CD14-positive monocyte (primary cell): ENCODE results near the gene RPS6KA2. TPM values are rescaled to one million over a fixed set of nuclear protein-coding genes. Genes with fewer than 3 reads are reported as not detected.

Experiments used
- DNase-seq, 3 donors: peaks; one replicate each; pipeline ENCODE4 v3.0.0-alpha.2; 2011 to 2022
- H2AFZ ChIP-seq: 2 replicates; pipeline ENCODE4 v1.6.0; 2012; ENCODE audit warnings: mild to moderate bottlenecking, low read depth, low read length, inconsistent platforms; ENCODE audit not compliant: insufficient read depth, poor library complexity, severe bottlenecking
- H3K27ac ChIP-seq, 2 donors: 1 replicate in 1 of 2; 2 replicates in 1 of 2; pipeline ENCODE4 v1.5.1; 2012 to 2013; ENCODE audit warnings: low read length in 2 of 2, control low read depth in 1 of 2, inconsistent platforms in 1 of 2, low read depth in 1 of 2, mild to moderate bottlenecking in 1 of 2
- H3K27me3 ChIP-seq, 2 donors: one replicate each; pipeline versions ENCODE4 v1.6.0 to v1.6.1; 2011 to 2013; ENCODE audit warnings: low read length in 2 of 2; ENCODE audit not compliant: control insufficient read depth in 2 of 2, insufficient read depth in 2 of 2
- H3K36me3 ChIP-seq, 2 donors: replicated peaks in 1 of 2; 1 replicate in 1 of 2; 2 replicates in 1 of 2; pipeline versions ENCODE4 v1.5.1 to v1.6.1; 2012 to 2013; ENCODE audit warnings: low read length in 2 of 2, control low read depth in 1 of 2, inconsistent platforms in 1 of 2, mild to moderate bottlenecking in 1 of 2; ENCODE audit not compliant: insufficient read depth in 2 of 2, control insufficient read depth in 1 of 2
- H3K4me1 ChIP-seq, 2 donors: 1 replicate in 1 of 2; 2 replicates in 1 of 2; pipeline versions ENCODE4 v1.5.1 to v1.6.1; 2012 to 2013; ENCODE audit warnings: low read length in 2 of 2, control low read depth in 1 of 2, inconsistent platforms in 1 of 2, mild to moderate bottlenecking in 1 of 2, moderate library complexity in 1 of 2; ENCODE audit not compliant: insufficient read depth in 2 of 2, control insufficient read depth in 1 of 2
- H3K4me2 ChIP-seq: replicated peaks from 2 replicates; pipeline ENCODE3; 2012; ENCODE audit warnings: low read length, moderate library complexity, mild to moderate bottlenecking; ENCODE audit not compliant: poor library complexity, severe bottlenecking; ENCODE audit errors: extremely low read depth
- H3K4me3 ChIP-seq, 3 experiments: fragments of 200-600 bp in 1 of 3; sonication (generic) in 1 of 3; replicated peaks in 1 of 3; 1 replicate in 2 of 3; 2 replicates in 1 of 3; pipeline ENCODE4 v1.5.1; 2011 to 2013; ENCODE audit warnings: low read length in 3 of 3, mild to moderate bottlenecking in 3 of 3, control low read depth in 2 of 3, low read depth in 2 of 3, inconsistent platforms in 1 of 3, moderate library complexity in 1 of 3
- H3K79me2 ChIP-seq: 2 replicates; pipeline ENCODE4 v1.6.0; 2012; ENCODE audit warnings: mild to moderate bottlenecking, control low read depth, inconsistent platforms, low read length, moderate library complexity; ENCODE audit not compliant: insufficient read depth
- H3K9ac ChIP-seq: 2 replicates; pipeline ENCODE4 v1.6.0; 2017; ENCODE audit warnings: low read length, mild to moderate bottlenecking; ENCODE audit not compliant: insufficient read depth, poor library complexity, severe bottlenecking
- H3K9me3 ChIP-seq, 2 donors: replicated peaks in 1 of 2; 1 replicate in 1 of 2; 2 replicates in 1 of 2; pipeline versions ENCODE4 v1.5.1 to v1.6.1; 2012 to 2013; ENCODE audit warnings: low read length in 2 of 2, control low read depth in 1 of 2; ENCODE audit not compliant: control insufficient read depth in 1 of 2, insufficient read depth in 1 of 2
- H4K20me1 ChIP-seq: 2 replicates; pipeline ENCODE4 v1.6.0; 2012; ENCODE audit warnings: mild to moderate bottlenecking, low read length, control low read depth, moderate library complexity; ENCODE audit not compliant: insufficient read depth
- H3K27ac Mint-ChIP-seq, 7 donors: one replicate each; pipeline ENCODE4 v1.8.0; 2020; ENCODE audit warnings: mild to moderate bottlenecking in 7 of 7, mixed read lengths in 7 of 7, moderate library complexity in 6 of 7, inconsistent platforms in 2 of 7
- H3K27me3 Mint-ChIP-seq, 3 donors: one replicate each; pipeline ENCODE4 v1.8.0; 2021 to 2022; ENCODE audit warnings: low read depth in 3 of 3, mild to moderate bottlenecking in 3 of 3, mixed read lengths in 3 of 3, moderate library complexity in 3 of 3, inconsistent platforms in 1 of 3
- H3K36me3 Mint-ChIP-seq, 2 donors: one replicate each; pipeline ENCODE4 v1.8.0; 2020; ENCODE audit warnings: mixed read lengths in 2 of 2, inconsistent platforms in 1 of 2, mild to moderate bottlenecking in 1 of 2
- H3K4me1 Mint-ChIP-seq: one replicate; pipeline ENCODE4 v1.8.0; 2020; ENCODE audit warnings: mild to moderate bottlenecking, mixed read lengths
- H3K4me3 Mint-ChIP-seq, 2 donors: one replicate each; pipeline ENCODE4 v1.8.0; 2020; ENCODE audit warnings: mild to moderate bottlenecking in 2 of 2, mixed read lengths in 2 of 2, moderate library complexity in 1 of 2
- H3K9me3 Mint-ChIP-seq, 7 donors: one replicate each; pipeline ENCODE4 v1.8.0; 2020 to 2022; ENCODE audit warnings: mixed read lengths in 7 of 7, mild to moderate bottlenecking in 6 of 7, moderate library complexity in 6 of 7, inconsistent platforms in 2 of 7
- CTCF ChIP-seq: fragments of 200-600 bp; IDR thresholded peaks from one replicate; pipeline ENCODE4 v1.8.0; 2022; ENCODE audit warnings: antibody characterized with exemption, mild to moderate bottlenecking
- WGBS: methylation state at CpG from one replicate; pipeline ENCODE4 v1.1.5; 2013; ENCODE audit warnings: missing lambda C conversion rate; ENCODE audit not compliant: insufficient coverage; 5-methylcytosine and 5-hydroxymethylcytosine counted together
- intact Hi-C, 2 donors: fragments of 100-400 bp; cut with micrococcal nuclease; formaldehyde crosslinking; loops; one replicate each; pipeline versions ENCODE4 v1.15.0 to v1.15.1; 2023
- polyA plus RNA-seq, 3 donors: library from polyadenylated mRNA; depleted of rRNA in 1 of 3; unstranded in 2 of 3; stranded (reverse) in 1 of 3; fragments of 300-500 nt in 2 of 3; fragments of >200 nt in 1 of 3; fragmentation: Illumina TruSeq in 2 of 3; gene quantifications; 1 replicate in 2 of 3; 2 replicates in 1 of 3; pipeline ENCODE4 v1.2.3, GENCODE V29; 2012 to 2021

RPS6KA2 gene
- polyA plus RNA-seq, 3 donors: 1.4 to 3.1 (median 1.9) TPM

GRCh38 chr6:166569206-166569605 lies 57.8 kb downstream of the RPS6KA2 start:
- Histone ChIP-seq H3K79me2 (no peaks in the 10 kb centered on the region), H3K27ac (no peak overlapping the region), H3K4me1 (no peaks in the 10 kb centered on the region), H3K27me3 (no peaks in the 10 kb centered on the region), H3K4me2 (no peak overlapping the region), H3K9ac (no peak overlapping the region), H3K4me3 (no peak overlapping the region), H2AFZ (no peak overlapping the region), H3K36me3 (no peaks in the 10 kb centered on the region), H3K9me3 (no peaks in the 10 kb centered on the region), H4K20me1 (no peaks in the 10 kb centered on the region)
- intact Hi-C loops: no loop called here
- DNase-seq: no peak
- Mint-ChIP-seq H3K4me1 (peaks cover 12% of the 10 kb centered on the region), H3K9me3 (no peaks in the 10 kb centered on the region), H3K4me3 (no peak overlapping the region), H3K27ac (no peak overlapping the region), H3K36me3 (no peaks in the 10 kb centered on the region), H3K27me3 (peaks cover 0 to 5% (median 2%) of the 10 kb centered on the region in 3 donors)
- TF ChIP-seq CTCF: no peak
- WGBS: 72% methylated on average over 3 of the region's 13 CpGs

DNA sequence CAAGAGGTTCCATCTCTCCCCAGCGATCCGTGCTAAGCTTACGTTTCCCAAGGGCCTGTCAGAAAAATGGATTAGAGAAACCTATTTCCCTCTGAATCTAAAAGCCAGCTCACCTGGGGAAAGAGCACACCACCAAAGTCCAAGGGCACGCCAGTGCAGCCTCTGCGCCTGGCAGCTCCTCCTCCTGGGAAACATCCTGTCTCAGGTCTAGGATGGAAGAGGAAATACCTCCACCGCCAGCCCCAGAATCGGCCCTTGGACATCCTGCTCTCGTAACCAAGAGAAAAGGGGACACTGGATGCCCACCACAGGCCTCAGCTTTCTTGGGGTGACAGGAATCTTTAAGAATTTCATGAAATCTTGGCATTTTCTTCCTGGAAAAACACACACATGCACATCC lies 59.2 kb downstream of the RPS6KA2 start:
- no peak for TF ChIP-seq CTCF
- H2AFZ ChIP-seq: no peak overlapping the region
- Mint-ChIP-seq H3K36me3 (no peaks in the 10 kb centered on the region), H3K4me3 (no peak overlapping the region), H3K27ac (no peak overlapping the region), H3K27me3 (peaks cover 5 to 11% (median 7%) of the 10 kb centered on the region in 3 donors), H3K9me3 (peaks cover 0 to 1% (median 0%) of the 10 kb centered on the region in 7 donors), H3K4me1 (peaks cover 5% of the 10 kb centered on the region)
- no peak overlapping the region for H3K4me2 ChIP-seq
- H3K4me3 ChIP-seq: no peak overlapping the region
- no peaks in the 10 kb centered on the region for H3K9me3 ChIP-seq
- H3K4me1 ChIP-seq: no peaks in the 10 kb centered on the region
- no peaks in the 10 kb centered on the region for H3K79me2 ChIP-seq
- no peaks in the 10 kb centered on the region for H4K20me1 ChIP-seq
- intact Hi-C loops: no loop called here
- no peak overlapping the region for H3K9ac ChIP-seq
- WGBS: 100% methylated on average over 5 of the region's 8 CpGs
- no peaks in the 10 kb centered on the region for H3K36me3 ChIP-seq
- no peak overlapping the region for H3K27ac ChIP-seq
- no peaks in the 10 kb centered on the region for H3K27me3 ChIP-seq
- no peak for DNase-seq
